PC-3 (cell line): ENCODE results near the gene PJA1. TPM values are rescaled to one million over a fixed set of nuclear protein-coding genes. Genes with fewer than 3 reads are reported as not detected.

Experiments used
- ATAC-seq: fragments of 200-7000 bp; cut with Tn5 transposase; 2 replicates; pipeline ENCODE4 v1.9.1; 2020; ENCODE audit warnings: mild to moderate bottlenecking, moderate library complexity
- BruUV-seq: library from RNA; stranded (reverse); fragments of 400-500 nt; replicated peaks from 2 replicates; lab custom pipeline; 2021; lab: Mats Ljungman, UMichigan
- CTCF ChIA-PET: fragments of 300-600 bp; sonication (Branson Sonifier 250); formaldehyde crosslinking; loops from one replicate; lab custom pipeline; 2022; ENCODE audit warnings: antibody characterized with exemption; lab: Charles Lee
- POLR2A ChIA-PET: fragments of 300-600 bp; sonication (Branson Sonifier 250); formaldehyde crosslinking; loops from one replicate; lab custom pipeline; 2022; ENCODE audit warnings: antibody characterized with exemption; ENCODE audit not compliant: unreplicated experiment; lab: Charles Lee
- DNase-seq: peaks from one replicate; pipeline ENCODE4 v3.0.0-alpha.2; 2015
- H2AFZ ChIP-seq: fragments of 300-600 bp; sonication (generic); 2 replicates; pipeline ENCODE4 v1.6.0; 2016; ENCODE audit warnings: antibody characterized with exemption, low read length
- H3F3A ChIP-seq: fragments of 300-600 bp; sonication (generic); one replicate; pipeline ENCODE4 v1.6.0; 2017; ENCODE audit warnings: antibody characterized with exemption, low read length, control low read depth, mild to moderate bottlenecking; ENCODE audit not compliant: unreplicated experiment
- H3K27ac ChIP-seq: fragments of 300-600 bp; sonication (generic); 2 replicates; pipeline ENCODE4 v1.5.1; 2016; ENCODE audit warnings: mild to moderate bottlenecking, low read length
- H3K27me3 ChIP-seq: fragments of 300-600 bp; sonication (generic); 2 replicates; pipeline ENCODE4 v1.6.1; 2016; ENCODE audit warnings: low read length, mixed read lengths
- H3K36me3 ChIP-seq: fragments of 300-600 bp; sonication (generic); 2 replicates; pipeline ENCODE4 v1.6.1; 2016; ENCODE audit warnings: low read depth, mixed run types, low read length, mixed read lengths
- H3K4me1 ChIP-seq: fragments of 300-600 bp; sonication (generic); 2 replicates; pipeline ENCODE4 v1.5.1; 2016; ENCODE audit warnings: low read length; ENCODE audit not compliant: insufficient read depth
- H3K4me2 ChIP-seq: fragments of 300-600 bp; sonication (generic); 2 replicates; pipeline ENCODE4 v1.6.0; 2016; ENCODE audit warnings: low read length
- H3K4me3 ChIP-seq: fragments of 300-600 bp; sonication (generic); 2 replicates; pipeline ENCODE4 v1.5.1; 2016; ENCODE audit warnings: mild to moderate bottlenecking, low read length, mixed read lengths
- H3K79me2 ChIP-seq: fragments of 300-600 bp; sonication (generic); 2 replicates; pipeline ENCODE4 v1.6.1; 2017; ENCODE audit warnings: low read length, mixed read lengths
- H3K9ac ChIP-seq: fragments of 300-600 bp; sonication (generic); 2 replicates; pipeline ENCODE4 v1.6.0; 2016; ENCODE audit warnings: mild to moderate bottlenecking, low read length
- H3K9me2 ChIP-seq: fragments of 300-600 bp; sonication (generic); replicated peaks from 2 replicates; pipeline ENCODE4 v1.6.1; 2016; ENCODE audit warnings: mixed run types, low read length, mixed read lengths
- H3K9me3 ChIP-seq: fragments of 300-600 bp; sonication (generic); 2 replicates; pipeline ENCODE4 v1.6.1; 2016; ENCODE audit warnings: low read length, mixed read lengths
- H4K20me1 ChIP-seq: fragments of 300-600 bp; sonication (generic); 2 replicates; pipeline ENCODE4 v1.6.1; 2016; ENCODE audit warnings: low read length, mixed read lengths
- EZH2 ChIP-seq: fragments of 300-600 bp; sonication (generic); IDR thresholded peaks from one replicate; pipeline ENCODE4 v1.6.1; 2017; ENCODE audit warnings: antibody characterized with exemption, mild to moderate bottlenecking, low read length; ENCODE audit not compliant: unreplicated experiment
- EZH2phosphoT487 ChIP-seq: fragments of 300-600 bp; sonication (generic); IDR thresholded peaks from 2 replicates; pipeline ENCODE4 v1.6.1; 2018; ENCODE audit warnings: mild to moderate bottlenecking, antibody characterized with exemption, low read length, borderline replicate concordance
- intact Hi-C: fragments of 100-400 bp; cut with micrococcal nuclease; formaldehyde crosslinking; loops from 2 replicates; pipeline ENCODE4 v1.9.0; 2023
- total RNA-seq: library from RNA; depleted of rRNA; stranded (reverse); fragments of >200 nt; gene quantifications from 2 replicates; pipeline ENCODE4 v1.2.3, GENCODE V29; 2014
- TF ChIP-seq, protein P1 (sequence below): fragments of 300-600 bp; sonication (generic); conservative IDR thresholded peaks from 2 replicates; pipeline ENCODE4 v1.5.1; 2017; ENCODE audit warnings: antibody characterized with exemption, low read depth, mild to moderate bottlenecking, low read length

Gene PJA1
- total RNA-seq, 1 experiment from 2014 or later = 37.6 TPM

DNA sequence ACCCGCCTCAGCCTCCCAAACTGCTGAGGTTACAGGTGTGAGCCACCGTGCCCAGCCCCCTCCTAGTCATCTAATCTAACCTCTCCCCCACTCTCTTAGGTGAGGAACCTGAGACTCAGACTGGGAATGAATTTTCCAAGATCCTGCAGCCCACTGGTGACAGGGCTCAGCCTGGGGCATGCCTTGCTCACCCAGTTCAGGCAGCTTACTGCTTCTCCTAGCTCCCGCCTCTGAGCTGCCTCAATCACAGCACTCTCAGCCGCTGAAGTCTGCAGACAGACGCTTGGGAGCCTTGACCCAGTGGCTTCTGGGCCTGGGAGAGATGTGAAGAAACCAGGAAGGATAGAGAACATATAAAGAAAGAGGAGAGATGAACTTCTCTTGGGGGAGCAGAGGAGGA is 24.4 kb downstream of the PJA1 start:
- H3K4me1 ChIP-seq = no peaks in the 10 kb centered on the region
- intact Hi-C loops = no loop called here
- ChIA-PET POLR2A (interaction anchor here (0.7 kb wide), 1 partner anchor 312 kb away, joined by 5 read pairs; the partner anchor contains the start of gene EFNB1), CTCF (no interaction called here)
- H3K9me2 ChIP-seq = no peaks in the 10 kb centered on the region
- no TSS peak for BruUV-seq
- no peak overlapping the region for H3K27ac ChIP-seq
- no peak for ATAC-seq
- no peak overlapping the region for H3K4me3 ChIP-seq
- no peak for DNase-seq
- no peak overlapping the region for H2AFZ ChIP-seq
- H3K4me2 ChIP-seq = no peak overlapping the region
- no peaks in the 10 kb centered on the region for H4K20me1 ChIP-seq
- no peak for TF ChIP-seq EZH2
- H3K79me2 ChIP-seq = no peaks in the 10 kb centered on the region
- no peak overlapping the region for H3K9ac ChIP-seq
- no peaks in the 10 kb centered on the region for H3K36me3 ChIP-seq
- H3K27me3 ChIP-seq = no peaks in the 10 kb centered on the region
- no peaks in the 10 kb centered on the region for H3F3A ChIP-seq
- H3K9me3 ChIP-seq = no peaks in the 10 kb centered on the region

DNA sequence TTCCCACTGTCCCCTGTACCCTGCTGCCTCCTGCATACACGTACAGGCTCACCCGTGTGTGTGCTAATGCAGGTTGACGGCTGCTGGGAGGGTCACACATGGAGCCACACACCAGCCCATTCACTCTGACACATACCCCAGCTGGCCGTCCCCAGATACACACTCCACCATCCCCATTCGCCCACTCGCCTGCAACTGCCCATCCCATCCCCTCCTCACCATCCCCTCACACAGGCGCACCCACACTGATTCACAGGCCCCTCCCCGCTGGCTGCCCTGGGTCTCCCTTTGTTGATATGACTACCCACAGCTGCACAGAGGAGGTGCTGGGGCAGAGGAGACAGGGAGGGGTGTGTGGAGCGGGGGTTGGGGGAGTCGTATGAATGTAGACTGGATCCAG is 25.7 kb downstream of the PJA1 start:
- intact Hi-C loops = no loop called here
- no peaks in the 10 kb centered on the region for H3K36me3 ChIP-seq
- H2AFZ ChIP-seq = no peak overlapping the region
- H3K9me3 ChIP-seq = no peaks in the 10 kb centered on the region
- no peaks in the 10 kb centered on the region for H3F3A ChIP-seq
- no peak overlapping the region for H3K27ac ChIP-seq
- ATAC-seq (no peak), DNase-seq (no peak)
- BruUV-seq = no TSS peak
- no peaks in the 10 kb centered on the region for H3K9me2 ChIP-seq
- no peak overlapping the region for H3K4me2 ChIP-seq
- POLR2A ChIA-PET = no interaction called here
- TF ChIP-seq EZH2phosphoT487 = no peak
- TF ChIP-seq, protein P1, sequence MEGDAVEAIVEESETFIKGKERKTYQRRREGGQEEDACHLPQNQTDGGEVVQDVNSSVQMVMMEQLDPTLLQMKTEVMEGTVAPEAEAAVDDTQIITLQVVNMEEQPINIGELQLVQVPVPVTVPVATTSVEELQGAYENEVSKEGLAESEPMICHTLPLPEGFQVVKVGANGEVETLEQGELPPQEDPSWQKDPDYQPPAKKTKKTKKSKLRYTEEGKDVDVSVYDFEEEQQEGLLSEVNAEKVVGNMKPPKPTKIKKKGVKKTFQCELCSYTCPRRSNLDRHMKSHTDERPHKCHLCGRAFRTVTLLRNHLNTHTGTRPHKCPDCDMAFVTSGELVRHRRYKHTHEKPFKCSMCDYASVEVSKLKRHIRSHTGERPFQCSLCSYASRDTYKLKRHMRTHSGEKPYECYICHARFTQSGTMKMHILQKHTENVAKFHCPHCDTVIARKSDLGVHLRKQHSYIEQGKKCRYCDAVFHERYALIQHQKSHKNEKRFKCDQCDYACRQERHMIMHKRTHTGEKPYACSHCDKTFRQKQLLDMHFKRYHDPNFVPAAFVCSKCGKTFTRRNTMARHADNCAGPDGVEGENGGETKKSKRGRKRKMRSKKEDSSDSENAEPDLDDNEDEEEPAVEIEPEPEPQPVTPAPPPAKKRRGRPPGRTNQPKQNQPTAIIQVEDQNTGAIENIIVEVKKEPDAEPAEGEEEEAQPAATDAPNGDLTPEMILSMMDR = no peak
- no peak for TF ChIP-seq EZH2
- H3K79me2 ChIP-seq = no peaks in the 10 kb centered on the region
- no peaks in the 10 kb centered on the region for H4K20me1 ChIP-seq
- CTCF ChIA-PET = no interaction called here
- no peak overlapping the region for H3K4me3 ChIP-seq
- no peaks in the 10 kb centered on the region for H3K27me3 ChIP-seq
- H3K4me1 ChIP-seq = no peaks in the 10 kb centered on the region
- H3K9ac ChIP-seq = no peak overlapping the region

DNA sequence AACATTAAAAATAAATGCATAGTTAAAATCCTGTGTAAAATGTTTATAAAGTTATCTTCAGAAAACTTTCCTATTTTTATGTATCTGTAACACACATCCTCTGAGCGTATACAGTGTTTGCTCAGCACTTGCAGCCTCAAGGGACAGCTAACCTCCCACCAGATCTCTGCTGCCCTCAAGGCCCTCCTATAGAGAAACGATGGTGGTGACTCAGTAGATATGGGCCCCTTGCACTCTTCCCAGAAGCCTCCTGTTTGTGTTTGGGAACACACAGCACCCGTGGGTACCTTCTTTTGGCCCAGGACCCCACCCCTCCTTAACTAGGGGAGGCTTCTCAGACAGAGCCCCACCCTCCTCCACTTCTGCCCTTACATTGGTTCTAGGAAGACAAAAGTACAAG is 26.7 kb downstream of the PJA1 start:
- ChIA-PET CTCF (no interaction called here), POLR2A (no interaction called here)
- Histone ChIP-seq H3K27me3 (no peaks in the 10 kb centered on the region), H3F3A (no peaks in the 10 kb centered on the region), H4K20me1 (no peaks in the 10 kb centered on the region), H3K9me2 (no peaks in the 10 kb centered on the region), H3K4me3 (no peak overlapping the region), H3K4me2 (no peak overlapping the region), H2AFZ (no peak overlapping the region), H3K36me3 (no peaks in the 10 kb centered on the region), H3K9me3 (no peaks in the 10 kb centered on the region), H3K79me2 (no peaks in the 10 kb centered on the region), H3K27ac (no peak overlapping the region), H3K9ac (no peak overlapping the region), H3K4me1 (no peaks in the 10 kb centered on the region)
- ATAC-seq = no peak
- DNase-seq = no peak
- TF ChIP-seq EZH2phosphoT487 (no peak), EZH2 (no peak)
- TF ChIP-seq, protein P1 = no peak
- intact Hi-C loops = no loop called here
- BruUV-seq = no TSS peak
